Trophoblast cell (in vitro differentiated cells and primary cell): ENCODE results near the gene SRGAP3.
"Not testable (repeated sequence)": the region's sequence is repeated elsewhere in the genome, so short reads cannot be mapped to it uniquely, and the experiment has no call there.

Source experiments
- DNase-seq, 2 donors: peaks; one replicate each; pipeline ENCODE4 v3.0.0-alpha.2; 2016
- H2AFZ ChIP-seq: 2 replicates; pipeline ENCODE4 v1.6.1; 2013; ENCODE audit warnings: low read length, moderate library complexity, mild to moderate bottlenecking; ENCODE audit not compliant: insufficient read depth, poor library complexity
- H2AK5ac ChIP-seq: 2 replicates; pipeline ENCODE4 v1.6.1; 2013; ENCODE audit warnings: mild to moderate bottlenecking, low read length
- H2BK120ac ChIP-seq: 2 replicates; pipeline ENCODE4 v1.6.1; 2013; ENCODE audit warnings: low read length, mild to moderate bottlenecking, moderate library complexity; ENCODE audit not compliant: insufficient read depth, poor library complexity
- H2BK12ac ChIP-seq: 2 replicates; pipeline ENCODE4 v1.6.1; 2013; ENCODE audit warnings: mild to moderate bottlenecking, low read length, moderate library complexity
- H2BK5ac ChIP-seq: 2 replicates; pipeline ENCODE4 v1.6.1; 2013; ENCODE audit warnings: low read length, low read depth, moderate library complexity, mild to moderate bottlenecking; ENCODE audit not compliant: poor library complexity
- H3K14ac ChIP-seq: 2 replicates; pipeline ENCODE4 v1.6.1; 2013; ENCODE audit warnings: mild to moderate bottlenecking, low read length
- H3K18ac ChIP-seq: 2 replicates; pipeline ENCODE4 v1.6.1; 2013; ENCODE audit warnings: mild to moderate bottlenecking, low read length
- H3K23ac ChIP-seq: 2 replicates; pipeline ENCODE4 v1.6.1; 2013; ENCODE audit warnings: low read length
- H3K27ac ChIP-seq: 2 replicates; pipeline ENCODE4 v1.5.1; 2013; ENCODE audit warnings: low read depth, mild to moderate bottlenecking, inconsistent platforms, low read length, moderate library complexity
- H3K27me3 ChIP-seq: 2 replicates; pipeline ENCODE4 v1.6.1; 2013; ENCODE audit warnings: inconsistent platforms, mild to moderate bottlenecking, low read length, moderate library complexity; ENCODE audit not compliant: insufficient read depth
- H3K36me3 ChIP-seq, 2 experiments: 1 replicate in 1 of 2; 2 replicates in 1 of 2; pipeline ENCODE4 v1.6.1; 2013; ENCODE audit warnings: low read length in 2 of 2, mild to moderate bottlenecking in 2 of 2, moderate library complexity in 1 of 2; ENCODE audit not compliant: insufficient read depth in 2 of 2, control insufficient read depth in 1 of 2
- H3K4ac ChIP-seq: 2 replicates; pipeline ENCODE4 v1.6.1; 2013; ENCODE audit warnings: low read depth, mild to moderate bottlenecking, low read length, moderate library complexity
- H3K4me1 ChIP-seq, 2 experiments: 1 replicate in 1 of 2; 2 replicates in 1 of 2; pipeline ENCODE4 v1.6.1; 2013; ENCODE audit warnings: low read length in 2 of 2, mild to moderate bottlenecking in 2 of 2, moderate library complexity in 1 of 2; ENCODE audit not compliant: insufficient read depth in 2 of 2, control insufficient read depth in 1 of 2
- H3K4me2 ChIP-seq: 2 replicates; pipeline ENCODE4 v1.6.1; 2013; ENCODE audit warnings: inconsistent platforms, mild to moderate bottlenecking, low read length, moderate library complexity
- H3K4me3 ChIP-seq: 2 replicates; pipeline ENCODE4 v1.5.1; 2013; ENCODE audit warnings: mild to moderate bottlenecking, low read depth, low read length, inconsistent platforms
- H3K79me1 ChIP-seq: one replicate; pipeline ENCODE4 v1.6.1; 2013; ENCODE audit warnings: low read length
- H3K79me2 ChIP-seq: 2 replicates; pipeline ENCODE4 v1.6.1; 2013; ENCODE audit warnings: low read length, mild to moderate bottlenecking; ENCODE audit not compliant: control insufficient read depth, insufficient read depth, poor library complexity
- H3K9ac ChIP-seq: 2 replicates; pipeline ENCODE4 v1.6.1; 2013; ENCODE audit warnings: mild to moderate bottlenecking, low read length
- H3K9me3 ChIP-seq: 2 replicates; pipeline ENCODE4 v1.6.1; 2013; ENCODE audit warnings: low read depth, mild to moderate bottlenecking, control low read depth, inconsistent platforms, low read length; ENCODE audit not compliant: insufficient read depth
- H4K12ac ChIP-seq: 2 replicates; pipeline ENCODE4 v1.6.1; 2013; ENCODE audit warnings: low read depth, mild to moderate bottlenecking, low read length, moderate library complexity
- H4K8ac ChIP-seq: 2 replicates; pipeline ENCODE4 v1.6.1; 2013; ENCODE audit warnings: low read depth, mild to moderate bottlenecking, low read length, moderate library complexity
- H4K91ac ChIP-seq: one replicate; pipeline ENCODE4 v1.6.1; 2013; ENCODE audit warnings: low read depth, mild to moderate bottlenecking, low read length, moderate library complexity
- WGBS: extraction: QIAGEN DNeasy Blood & Tissue Kit; methylation state at CpG from one replicate; pipeline ENCODE4 v1.1.7; 2013; ENCODE audit warnings: missing lambda C conversion rate; ENCODE audit not compliant: insufficient read length, insufficient coverage; ENCODE audit errors: extremely low coverage; 5-methylcytosine and 5-hydroxymethylcytosine counted together

The SRGAP3 gene

GRCh38 chr3:9293953-9294352 lies 44.5 kb upstream of the SRGAP3 start:
- not testable (repeated sequence) for H3K27ac ChIP-seq, H3K79me1 ChIP-seq, H3K14ac ChIP-seq, H2BK120ac ChIP-seq, H3K36me3 ChIP-seq, DNase-seq, H3K23ac ChIP-seq, H3K27me3 ChIP-seq, H3K4me2 ChIP-seq, H4K91ac ChIP-seq, H4K8ac ChIP-seq, H2AK5ac ChIP-seq, H3K9me3 ChIP-seq, H4K12ac ChIP-seq, H3K4me3 ChIP-seq, H2BK5ac ChIP-seq, H3K18ac ChIP-seq, H3K9ac ChIP-seq, H3K4me1 ChIP-seq, H2BK12ac ChIP-seq, H3K4ac ChIP-seq, H3K79me2 ChIP-seq, H2AFZ ChIP-seq
- no CpG with 5 or more reads among the region's 2 CpGs for WGBS

DNA sequence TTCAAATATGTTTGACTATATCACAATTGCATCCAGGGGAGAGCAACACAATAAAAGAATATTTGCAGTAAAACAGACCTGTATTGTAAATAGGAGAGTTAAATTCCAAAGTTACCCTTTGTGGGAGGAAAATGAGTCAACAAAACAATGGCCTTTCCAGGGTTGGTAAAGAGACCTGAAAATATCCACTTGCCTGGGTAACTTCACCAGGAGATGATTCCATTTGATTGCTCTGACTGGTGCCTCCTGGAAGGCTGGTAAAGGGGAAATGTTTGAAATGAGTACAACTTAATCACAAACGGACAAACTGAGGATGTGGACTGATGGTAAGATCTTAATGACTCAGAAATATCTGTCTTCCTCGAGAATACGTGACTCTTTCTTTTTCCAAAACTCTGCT lies 43.6 kb upstream of the SRGAP3 start:
- no peaks in the 10 kb centered on the region for H3K36me3 ChIP-seq
- WGBS, result no CpG with 5 or more reads among the region's 3 CpGs
- no peak overlapping the region for H2BK120ac ChIP-seq
- no peak overlapping the region for H3K4me3 ChIP-seq
- H3K9me3 ChIP-seq, result peaks cover 1% of the 10 kb centered on the region
- H3K4me2 ChIP-seq, result no peak overlapping the region
- no peak overlapping the region for H3K23ac ChIP-seq
- no peak overlapping the region for H3K4ac ChIP-seq
- H3K18ac ChIP-seq, result no peak overlapping the region
- H3K14ac ChIP-seq, result no peak overlapping the region
- H4K8ac ChIP-seq, result no peak overlapping the region
- H2AFZ ChIP-seq, result no peak overlapping the region
- no peak overlapping the region for H3K9ac ChIP-seq
- H3K27ac ChIP-seq, result no peak overlapping the region
- H4K12ac ChIP-seq, result no peak overlapping the region
- no peaks in the 10 kb centered on the region for H3K4me1 ChIP-seq
- no peak overlapping the region for H2BK12ac ChIP-seq
- no peaks in the 10 kb centered on the region for H3K27me3 ChIP-seq
- no peak for DNase-seq
- H3K79me1 ChIP-seq, result no peaks in the 10 kb centered on the region
- H3K79me2 ChIP-seq, result no peaks in the 10 kb centered on the region
- no peak overlapping the region for H2AK5ac ChIP-seq
- no peak overlapping the region for H4K91ac ChIP-seq
- no peak overlapping the region for H2BK5ac ChIP-seq

DNA sequence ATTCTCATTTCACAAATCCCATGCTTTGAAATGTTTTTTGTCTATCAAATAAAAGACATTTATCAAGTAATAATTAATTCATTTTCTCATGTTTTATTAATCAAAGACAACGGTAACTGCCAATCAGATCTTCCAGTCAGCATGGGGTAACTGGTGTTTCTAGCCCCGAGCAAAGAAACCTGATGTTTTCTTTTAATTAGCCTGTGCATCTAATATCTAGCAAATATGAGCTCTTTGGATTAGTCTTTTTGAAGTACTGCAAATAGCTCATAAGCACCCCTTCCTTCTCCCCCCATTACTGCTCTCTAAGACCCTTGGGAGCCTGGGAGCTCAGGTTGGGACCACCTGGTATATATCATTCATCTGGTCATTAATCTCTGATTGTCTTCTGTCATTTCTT lies 43.1 kb upstream of the SRGAP3 start:
- H3K79me1 ChIP-seq, result no peaks in the 10 kb centered on the region
- H2BK12ac ChIP-seq, result no peak overlapping the region
- no peak for DNase-seq
- no CpG with 5 or more reads among the region's 2 CpGs for WGBS
- no peak overlapping the region for H2BK120ac ChIP-seq
- H2BK5ac ChIP-seq, result no peak overlapping the region
- no peaks in the 10 kb centered on the region for H3K27me3 ChIP-seq
- H3K9ac ChIP-seq, result no peak overlapping the region
- H3K27ac ChIP-seq, result no peak overlapping the region
- H3K4me3 ChIP-seq, result no peak overlapping the region
- H3K4ac ChIP-seq, result no peak overlapping the region
- H3K79me2 ChIP-seq, result no peaks in the 10 kb centered on the region
- H4K12ac ChIP-seq, result no peak overlapping the region
- H4K91ac ChIP-seq, result no peak overlapping the region
- peaks cover 1% of the 10 kb centered on the region for H3K9me3 ChIP-seq
- no peak overlapping the region for H3K4me2 ChIP-seq
- no peak overlapping the region for H3K14ac ChIP-seq
- H3K23ac ChIP-seq, result no peak overlapping the region
- H3K4me1 ChIP-seq, result no peaks in the 10 kb centered on the region
- H2AFZ ChIP-seq, result no peak overlapping the region
- no peak overlapping the region for H3K18ac ChIP-seq
- no peak overlapping the region for H4K8ac ChIP-seq
- H2AK5ac ChIP-seq, result no peak overlapping the region
- no peaks in the 10 kb centered on the region for H3K36me3 ChIP-seq

- no CpG with 5 or more reads among the region's 6 CpGs for WGBS
Observed at GRCh38 chr3:9291821-9292410, 42.5 kb upstream of the SRGAP3 start.

More at GRCh38 chr3:9291821-9292410, 42.5 kb upstream of the SRGAP3 start:
- Histone ChIP-seq H3K4ac (no peak overlapping the region), H3K79me2 (no peaks in the 10 kb centered on the region), H4K8ac (no peak overlapping the region), H3K4me3 (no peak overlapping the region), H2BK5ac (no peak overlapping the region), H3K36me3 (no peaks in the 10 kb centered on the region), H3K23ac (no peak overlapping the region), H3K14ac (no peak overlapping the region), H2AFZ (no peak overlapping the region), H3K18ac (no peak overlapping the region), H3K9me3 (peaks cover 1% of the 10 kb centered on the region), H3K4me2 (no peak overlapping the region), H2BK120ac (no peak overlapping the region), H3K79me1 (no peaks in the 10 kb centered on the region), H3K9ac (no peak overlapping the region), H2AK5ac (no peak overlapping the region), H3K4me1 (no peaks in the 10 kb centered on the region), H3K27me3 (no peaks in the 10 kb centered on the region), H4K12ac (no peak overlapping the region), H2BK12ac (no peak overlapping the region), H3K27ac (no peak overlapping the region), H4K91ac (no peak overlapping the region)
- DNase-seq, result no peak
